Vagina (tissue), 2 donors: ENCODE measurements around the gene SV2B.

Experiments
- POLR2AphosphoS5 ChIP-seq, 2 donors: sonication (generic); formaldehyde crosslinking; IDR thresholded peaks; one replicate each; pipeline ENCODE4 v1.9.0; 2017; ENCODE audit warnings: antibody characterized with exemption in 2 of 2, mild to moderate bottlenecking in 2 of 2, low read depth in 1 of 2; ENCODE audit not compliant: insufficient read depth in 1 of 2
- TF ChIP-seq, protein P1 (sequence below), 3 experiments: fragments of 450-650 bp in 2 of 3; fragments of 200-600 bp in 1 of 3; sonication (generic) in 1 of 3; IDR thresholded peaks; one replicate each; pipeline ENCODE4 v1.5.1; 2017 to 2019; ENCODE audit warnings: antibody characterized with exemption in 3 of 3, mild to moderate bottlenecking in 2 of 3, moderate library complexity in 2 of 3

- TF ChIP-seq, protein P1, sequence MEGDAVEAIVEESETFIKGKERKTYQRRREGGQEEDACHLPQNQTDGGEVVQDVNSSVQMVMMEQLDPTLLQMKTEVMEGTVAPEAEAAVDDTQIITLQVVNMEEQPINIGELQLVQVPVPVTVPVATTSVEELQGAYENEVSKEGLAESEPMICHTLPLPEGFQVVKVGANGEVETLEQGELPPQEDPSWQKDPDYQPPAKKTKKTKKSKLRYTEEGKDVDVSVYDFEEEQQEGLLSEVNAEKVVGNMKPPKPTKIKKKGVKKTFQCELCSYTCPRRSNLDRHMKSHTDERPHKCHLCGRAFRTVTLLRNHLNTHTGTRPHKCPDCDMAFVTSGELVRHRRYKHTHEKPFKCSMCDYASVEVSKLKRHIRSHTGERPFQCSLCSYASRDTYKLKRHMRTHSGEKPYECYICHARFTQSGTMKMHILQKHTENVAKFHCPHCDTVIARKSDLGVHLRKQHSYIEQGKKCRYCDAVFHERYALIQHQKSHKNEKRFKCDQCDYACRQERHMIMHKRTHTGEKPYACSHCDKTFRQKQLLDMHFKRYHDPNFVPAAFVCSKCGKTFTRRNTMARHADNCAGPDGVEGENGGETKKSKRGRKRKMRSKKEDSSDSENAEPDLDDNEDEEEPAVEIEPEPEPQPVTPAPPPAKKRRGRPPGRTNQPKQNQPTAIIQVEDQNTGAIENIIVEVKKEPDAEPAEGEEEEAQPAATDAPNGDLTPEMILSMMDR (IDR thresholded peaks at IDR 0.05) = no peak
- TF ChIP-seq POLR2AphosphoS5 (IDR thresholded peaks at IDR 0.05; ENCODE audit: insufficient read depth in 1 of 2, low read depth in 1 of 2) = no peak
Measured at GRCh38 chr15:91304786-91305185, 204.7 kb downstream of the SV2B start.
